ENCODE results near the gene CDH5.

Gene CDH5

DNA sequence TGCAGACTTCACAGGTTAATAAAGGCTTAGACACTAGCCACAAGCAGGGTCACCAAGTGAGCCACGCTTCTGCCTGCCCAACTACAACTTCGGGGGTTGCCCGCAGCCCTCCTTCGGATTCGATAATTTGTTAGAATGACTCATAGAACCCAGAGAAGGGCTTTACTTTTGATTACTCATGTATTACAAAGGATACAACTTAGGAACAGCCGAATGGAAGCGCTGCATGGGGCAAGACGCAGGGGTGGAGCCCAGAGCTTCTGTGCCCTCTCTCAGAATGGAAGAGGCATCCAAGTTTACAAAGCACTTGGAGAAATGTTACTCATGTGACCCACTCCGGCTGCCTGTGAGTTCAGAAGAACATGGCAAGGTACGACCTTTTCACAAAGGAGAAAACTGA, 7.5 kb upstream of the CDH5 start:
- Histone ChIP-seq H3K9ac (ENCODE audit: low read length) (no peak overlapping the region), H3K27me3 (ENCODE audit: low read length) (no peaks in the 10 kb centered on the region), H3F3A (ENCODE audit: insufficient read depth) (no peaks in the 10 kb centered on the region), H3K9me3 (ENCODE audit: insufficient read depth, low read length) (no peaks in the 10 kb centered on the region), H4K20me1 (ENCODE audit: low read depth, low read length) (no peaks in the 10 kb centered on the region), H3K79me2 (ENCODE audit: insufficient read depth, low read length) (no peaks in the 10 kb centered on the region), H3K9me2 (replicated peaks; ENCODE audit: insufficient read depth, low read length) (no peaks in the 10 kb centered on the region), H3K4me2 (ENCODE audit: low read depth, low read length, poor library complexity, severe bottlenecking) (no peak overlapping the region), H3K36me3 (ENCODE audit: low read length) (no peaks in the 10 kb centered on the region), H3K27ac (ENCODE audit: low read depth, low read length) (no peak overlapping the region), H3K4me3 (ENCODE audit: insufficient read depth, low read length, poor library complexity, severe bottlenecking) (no peak overlapping the region), H2AFZ (ENCODE audit: low read depth, low read length, severe bottlenecking) (no peak overlapping the region)
- TF ChIP-seq, protein P1, sequence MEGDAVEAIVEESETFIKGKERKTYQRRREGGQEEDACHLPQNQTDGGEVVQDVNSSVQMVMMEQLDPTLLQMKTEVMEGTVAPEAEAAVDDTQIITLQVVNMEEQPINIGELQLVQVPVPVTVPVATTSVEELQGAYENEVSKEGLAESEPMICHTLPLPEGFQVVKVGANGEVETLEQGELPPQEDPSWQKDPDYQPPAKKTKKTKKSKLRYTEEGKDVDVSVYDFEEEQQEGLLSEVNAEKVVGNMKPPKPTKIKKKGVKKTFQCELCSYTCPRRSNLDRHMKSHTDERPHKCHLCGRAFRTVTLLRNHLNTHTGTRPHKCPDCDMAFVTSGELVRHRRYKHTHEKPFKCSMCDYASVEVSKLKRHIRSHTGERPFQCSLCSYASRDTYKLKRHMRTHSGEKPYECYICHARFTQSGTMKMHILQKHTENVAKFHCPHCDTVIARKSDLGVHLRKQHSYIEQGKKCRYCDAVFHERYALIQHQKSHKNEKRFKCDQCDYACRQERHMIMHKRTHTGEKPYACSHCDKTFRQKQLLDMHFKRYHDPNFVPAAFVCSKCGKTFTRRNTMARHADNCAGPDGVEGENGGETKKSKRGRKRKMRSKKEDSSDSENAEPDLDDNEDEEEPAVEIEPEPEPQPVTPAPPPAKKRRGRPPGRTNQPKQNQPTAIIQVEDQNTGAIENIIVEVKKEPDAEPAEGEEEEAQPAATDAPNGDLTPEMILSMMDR (IDR thresholded peaks at IDR 0.05; ENCODE audit: insufficient read depth, low read length, poor library complexity, severe bottlenecking) = no peak
- TF ChIP-seq EZH2phosphoT487 (conservative IDR thresholded peaks at IDR 0.05; ENCODE audit: low read length) = no peak

GRCh38 chr16:66359811-66360608, 6.5 kb upstream of the CDH5 start:
- no peak overlapping the region for H3K9ac ChIP-seq (ENCODE audit: low read length)
- no peak overlapping the region for H2AFZ ChIP-seq (ENCODE audit: low read depth, low read length, severe bottlenecking)

DNA sequence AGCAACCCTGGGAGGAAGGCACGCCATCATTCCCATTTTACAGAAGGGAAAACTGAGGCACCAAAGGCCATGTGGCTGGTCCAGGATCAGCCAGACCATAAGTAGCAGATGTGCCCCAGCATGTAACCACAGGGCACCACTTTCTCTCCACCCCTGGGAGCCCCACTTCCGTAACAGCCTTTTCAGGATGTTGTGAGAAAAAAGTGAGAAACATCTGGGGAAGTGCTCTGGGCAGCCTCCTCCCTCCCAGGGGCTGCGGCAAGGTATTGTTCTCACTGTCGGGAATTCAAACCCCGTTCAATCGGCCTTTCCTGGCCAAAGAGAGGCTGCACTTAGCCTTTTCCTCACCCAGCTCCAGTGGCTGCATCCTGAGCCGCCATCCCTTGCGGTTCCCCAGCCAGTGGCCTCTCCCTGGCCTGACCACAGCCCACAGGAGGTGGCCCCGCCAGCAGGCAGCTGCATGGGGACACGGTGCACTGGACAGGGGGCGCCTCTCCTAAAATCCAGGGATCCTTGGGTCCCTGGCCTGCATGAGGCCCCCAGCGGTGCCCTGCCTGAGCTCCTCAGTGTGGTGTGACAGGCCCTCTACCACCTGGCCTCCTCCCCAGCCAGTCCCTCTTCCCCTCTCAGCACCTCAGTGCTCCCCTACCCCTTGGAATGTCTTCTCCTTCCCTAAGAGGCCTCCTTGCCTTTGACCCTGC, 5.7 kb upstream of the CDH5 start:
- Histone ChIP-seq H3K27me3 (ENCODE audit: low read length) (no peaks in the 10 kb centered on the region), H4K20me1 (ENCODE audit: low read depth, low read length) (no peaks in the 10 kb centered on the region), H3K36me3 (ENCODE audit: low read length) (no peaks in the 10 kb centered on the region), H3K9me3 (ENCODE audit: insufficient read depth, low read length) (no peaks in the 10 kb centered on the region), H3K9me2 (replicated peaks; ENCODE audit: insufficient read depth, low read length) (no peaks in the 10 kb centered on the region), H3F3A (ENCODE audit: insufficient read depth) (no peaks in the 10 kb centered on the region), H2AFZ (ENCODE audit: low read depth, low read length, severe bottlenecking) (no peak overlapping the region), H3K4me3 (ENCODE audit: insufficient read depth, low read length, poor library complexity, severe bottlenecking) (no peak overlapping the region), H3K79me2 (ENCODE audit: insufficient read depth, low read length) (no peaks in the 10 kb centered on the region), H3K9ac (ENCODE audit: low read length) (no peak overlapping the region), H3K4me2 (ENCODE audit: low read depth, low read length, poor library complexity, severe bottlenecking) (no peak overlapping the region), H3K27ac (ENCODE audit: low read depth, low read length) (no peak overlapping the region)
- TF ChIP-seq EZH2phosphoT487 (conservative IDR thresholded peaks at IDR 0.05; ENCODE audit: low read length) = no peak
- TF ChIP-seq, protein P1 (IDR thresholded peaks at IDR 0.05; ENCODE audit: insufficient read depth, low read length, poor library complexity, severe bottlenecking) = no peak

More at GRCh38 chr16:66359811-66360608, 6.5 kb upstream of the CDH5 start:
- H3K9me2 ChIP-seq (replicated peaks; ENCODE audit: insufficient read depth, low read length) = no peaks in the 10 kb centered on the region
- H3K36me3 ChIP-seq (ENCODE audit: low read length) = no peaks in the 10 kb centered on the region
- no peaks in the 10 kb centered on the region for H3K79me2 ChIP-seq (ENCODE audit: insufficient read depth, low read length)
- no peaks in the 10 kb centered on the region for H3K9me3 ChIP-seq (ENCODE audit: insufficient read depth, low read length)
- no peak overlapping the region for H3K4me2 ChIP-seq (ENCODE audit: low read depth, low read length, poor library complexity, severe bottlenecking)
- TF ChIP-seq, protein P1 (IDR thresholded peaks at IDR 0.05; ENCODE audit: insufficient read depth, low read length, poor library complexity, severe bottlenecking) = no peak
- no peak for TF ChIP-seq EZH2phosphoT487 (conservative IDR thresholded peaks at IDR 0.05; ENCODE audit: low read length)
- H3K27me3 ChIP-seq (ENCODE audit: low read length) = no peaks in the 10 kb centered on the region
- H3K4me3 ChIP-seq (ENCODE audit: insufficient read depth, low read length, poor library complexity, severe bottlenecking) = no peak overlapping the region
- no peak overlapping the region for H3K27ac ChIP-seq (ENCODE audit: low read depth, low read length)
- no peaks in the 10 kb centered on the region for H4K20me1 ChIP-seq (ENCODE audit: low read depth, low read length)
- no peaks in the 10 kb centered on the region for H3F3A ChIP-seq (ENCODE audit: insufficient read depth)

All from SU-DHL-6 (cell line).